ENCODE results near the gene OPN1SW. TPM values are rescaled to one million over a fixed set of nuclear protein-coding genes. Genes with fewer than 3 reads are reported as not detected.

OPN1SW gene
- total RNA-seq, 2 donors from 2014 or later = not detected

DNA sequence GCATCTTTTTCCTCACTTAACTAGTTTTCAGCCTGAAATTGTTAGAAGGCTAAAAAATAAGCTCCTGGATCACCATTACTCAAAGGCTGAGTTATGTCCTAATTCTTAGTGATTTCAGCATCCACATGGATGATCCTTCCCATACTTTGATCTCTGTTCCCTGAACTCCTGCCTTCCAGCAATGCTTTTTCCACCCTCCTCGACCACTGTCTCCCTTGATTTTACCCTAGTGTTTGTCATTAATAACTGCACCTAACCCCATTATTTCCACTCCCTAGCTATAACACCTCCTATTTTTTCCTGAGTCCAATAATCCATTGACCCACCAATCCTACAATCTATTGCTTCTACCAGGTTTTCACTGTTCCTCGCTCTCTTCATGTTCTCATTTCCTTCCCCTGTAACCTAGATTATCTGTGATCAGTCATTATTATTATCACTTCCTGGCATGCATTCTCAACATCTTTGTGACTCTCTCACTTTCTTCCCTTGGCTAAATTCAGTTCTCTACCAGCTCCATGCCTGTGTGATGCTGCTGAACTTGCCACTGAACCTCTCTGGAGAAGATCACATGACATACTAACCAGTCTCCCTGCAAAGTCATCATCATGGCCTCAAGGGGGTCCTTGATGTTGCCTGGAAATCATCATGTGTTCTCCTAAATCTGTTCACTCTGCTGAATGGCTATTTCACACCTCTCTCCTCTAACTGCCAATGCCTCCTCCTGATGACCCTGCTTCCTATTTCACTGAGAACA lies 42.9 kb downstream of the OPN1SW start:
- H3K27ac Mint-ChIP-seq = no peak overlapping the region
- peaks cover 8% of the 10 kb centered on the region for H3K27me3 Mint-ChIP-seq (ENCODE audit: low read depth)
- ATAC-seq (replicated peaks in 1 of 2) = no peak
- no peaks in the 10 kb centered on the region for H3K36me3 Mint-ChIP-seq (ENCODE audit: insufficient read depth in 2 of 2)
- no peak for DNase-seq
- H3K4me3 Mint-ChIP-seq = no peak overlapping the region
- H3K4me1 Mint-ChIP-seq (ENCODE audit: low read depth) = no peaks in the 10 kb centered on the region
- H3K9me3 Mint-ChIP-seq = no peaks in the 10 kb centered on the region

DNA sequence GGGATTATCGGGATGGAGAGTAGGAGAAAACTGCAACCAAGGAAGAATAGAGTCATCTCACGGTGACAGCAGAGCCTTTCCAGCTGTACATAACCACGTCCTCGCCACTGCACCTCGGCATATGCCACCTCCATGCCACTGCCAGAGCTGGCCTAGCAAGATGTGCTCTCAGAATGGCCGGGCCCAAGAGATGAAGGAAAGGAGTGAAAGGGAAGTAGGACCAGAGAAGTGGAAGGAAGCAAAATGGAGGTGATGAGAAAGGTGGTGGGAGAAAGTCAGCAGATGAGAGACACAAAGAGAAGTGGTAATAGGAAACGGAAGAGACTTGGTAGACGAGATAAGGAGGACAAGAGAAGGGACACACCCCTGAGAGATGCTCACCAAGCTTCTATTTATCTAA lies 44.4 kb downstream of the OPN1SW start:
- Mint-ChIP-seq H3K27ac (no peak overlapping the region), H3K4me3 (no peak overlapping the region), H3K4me1 (ENCODE audit: low read depth) (no peaks in the 10 kb centered on the region), H3K9me3 (no peaks in the 10 kb centered on the region), H3K27me3 (ENCODE audit: low read depth) (peaks cover 20% of the 10 kb centered on the region), H3K36me3 (ENCODE audit: insufficient read depth in 2 of 2) (no peaks in the 10 kb centered on the region)
- no peak for ATAC-seq (replicated peaks in 1 of 2)
- DNase-seq = no peak

DNA sequence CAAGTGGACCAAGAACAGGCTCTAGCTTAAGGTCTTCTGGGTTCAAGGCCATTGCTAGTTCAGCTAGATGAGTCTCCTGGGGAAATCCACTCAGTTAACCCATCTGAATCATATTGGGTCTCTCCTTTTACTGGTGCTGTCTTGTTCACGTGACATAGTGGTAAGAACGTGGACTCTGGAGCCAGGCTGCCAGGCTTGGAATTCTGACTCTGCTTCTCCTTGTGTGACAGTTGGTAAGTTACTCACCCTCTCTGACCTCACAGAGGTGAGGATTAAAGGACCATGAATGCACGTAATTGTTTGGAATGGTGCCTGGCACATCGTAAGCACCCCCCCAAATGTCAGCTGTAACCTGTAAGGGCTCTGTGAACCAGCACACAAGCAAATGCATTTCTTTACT lies 46.1 kb downstream of the OPN1SW start:
- no peak for ATAC-seq (replicated peaks in 1 of 2)
- Mint-ChIP-seq H3K27ac (no peak overlapping the region), H3K4me3 (no peak overlapping the region), H3K9me3 (no peaks in the 10 kb centered on the region), H3K27me3 (ENCODE audit: low read depth) (peaks cover 36% of the 10 kb centered on the region), H3K4me1 (ENCODE audit: low read depth) (no peaks in the 10 kb centered on the region), H3K36me3 (ENCODE audit: insufficient read depth in 2 of 2) (no peaks in the 10 kb centered on the region)
- DNase-seq = no peak

DNA sequence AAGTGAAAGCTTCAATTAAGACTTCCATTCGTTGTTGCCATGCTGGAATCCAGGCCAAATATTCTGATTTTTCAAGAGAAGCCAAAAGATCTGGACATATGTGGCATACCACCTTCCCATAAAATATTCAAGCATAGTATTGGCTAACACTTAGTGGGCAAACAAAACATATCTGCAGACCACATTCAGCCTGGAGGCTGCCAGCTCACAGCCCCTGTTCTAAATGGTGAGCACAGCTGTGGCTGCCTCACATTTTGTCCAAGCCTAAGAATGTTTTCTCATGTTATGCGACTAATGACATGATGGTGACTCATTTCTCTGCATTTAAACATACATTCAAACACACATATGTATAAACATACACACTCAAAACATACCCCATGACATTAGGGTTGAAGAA lies 47.0 kb downstream of the OPN1SW start:
- peaks cover 40% of the 10 kb centered on the region for H3K27me3 Mint-ChIP-seq (ENCODE audit: low read depth)
- H3K27ac Mint-ChIP-seq = no peak overlapping the region
- no peaks in the 10 kb centered on the region for H3K9me3 Mint-ChIP-seq
- H3K4me1 Mint-ChIP-seq (ENCODE audit: low read depth) = no peaks in the 10 kb centered on the region
- ATAC-seq (replicated peaks in 1 of 2) (no peak), DNase-seq (no peak)
- H3K36me3 Mint-ChIP-seq (ENCODE audit: insufficient read depth in 2 of 2) = no peaks in the 10 kb centered on the region
- H3K4me3 Mint-ChIP-seq = no peak overlapping the region

DNA sequence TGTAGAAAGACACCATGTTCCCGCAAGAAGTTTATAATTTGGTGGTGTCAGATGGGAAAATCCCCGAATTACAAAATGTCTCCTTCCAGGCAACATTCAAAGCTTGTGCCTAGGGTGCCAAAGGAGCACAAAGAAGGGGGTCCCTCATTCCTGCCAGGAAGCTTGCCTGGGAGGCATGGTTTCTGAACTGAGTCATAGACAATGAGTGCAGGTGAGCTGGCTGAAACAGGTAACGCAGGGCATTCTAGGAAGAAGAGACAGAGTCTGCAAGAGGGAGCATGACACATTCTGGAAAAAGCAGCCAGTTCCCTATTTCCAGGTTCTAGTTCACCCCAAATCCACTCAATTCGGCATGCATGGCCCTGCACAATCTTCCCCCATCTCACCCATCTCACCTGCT lies 48.4 kb downstream of the OPN1SW start:
- no peak for ATAC-seq (replicated peaks in 1 of 2)
- DNase-seq = no peak
- Mint-ChIP-seq H3K4me1 (ENCODE audit: low read depth) (no peaks in the 10 kb centered on the region), H3K9me3 (no peaks in the 10 kb centered on the region), H3K36me3 (ENCODE audit: insufficient read depth in 2 of 2) (no peaks in the 10 kb centered on the region), H3K4me3 (no peak overlapping the region), H3K27me3 (ENCODE audit: low read depth) (peaks cover 40% of the 10 kb centered on the region), H3K27ac (no peak overlapping the region)

DNA sequence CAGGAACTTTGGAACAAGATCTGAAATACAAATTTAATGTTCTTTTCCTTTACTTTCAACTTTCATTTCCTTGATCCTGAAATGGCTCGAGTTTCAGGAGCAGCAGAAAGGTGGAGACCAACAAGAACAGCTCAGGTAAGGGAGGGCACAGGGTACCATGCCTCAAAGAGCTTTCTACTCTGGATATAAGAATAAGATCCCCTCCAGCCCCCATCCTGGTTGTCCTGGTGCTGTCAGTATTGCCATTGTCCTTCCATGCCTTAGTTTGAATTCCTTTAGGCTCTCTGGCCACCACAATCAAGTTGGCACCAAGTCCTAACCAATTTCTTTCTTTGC lies 48.9 kb downstream of the OPN1SW start:
- H3K9me3 Mint-ChIP-seq = no peaks in the 10 kb centered on the region
- DNase-seq (no peak), ATAC-seq (replicated peaks in 1 of 2) (no peak)
- no peak overlapping the region for H3K27ac Mint-ChIP-seq
- H3K4me1 Mint-ChIP-seq (ENCODE audit: low read depth) = no peaks in the 10 kb centered on the region
- no peak overlapping the region for H3K4me3 Mint-ChIP-seq
- H3K36me3 Mint-ChIP-seq (ENCODE audit: insufficient read depth in 2 of 2) = no peaks in the 10 kb centered on the region
- peaks cover 40% of the 10 kb centered on the region for H3K27me3 Mint-ChIP-seq (ENCODE audit: low read depth)

DNA sequence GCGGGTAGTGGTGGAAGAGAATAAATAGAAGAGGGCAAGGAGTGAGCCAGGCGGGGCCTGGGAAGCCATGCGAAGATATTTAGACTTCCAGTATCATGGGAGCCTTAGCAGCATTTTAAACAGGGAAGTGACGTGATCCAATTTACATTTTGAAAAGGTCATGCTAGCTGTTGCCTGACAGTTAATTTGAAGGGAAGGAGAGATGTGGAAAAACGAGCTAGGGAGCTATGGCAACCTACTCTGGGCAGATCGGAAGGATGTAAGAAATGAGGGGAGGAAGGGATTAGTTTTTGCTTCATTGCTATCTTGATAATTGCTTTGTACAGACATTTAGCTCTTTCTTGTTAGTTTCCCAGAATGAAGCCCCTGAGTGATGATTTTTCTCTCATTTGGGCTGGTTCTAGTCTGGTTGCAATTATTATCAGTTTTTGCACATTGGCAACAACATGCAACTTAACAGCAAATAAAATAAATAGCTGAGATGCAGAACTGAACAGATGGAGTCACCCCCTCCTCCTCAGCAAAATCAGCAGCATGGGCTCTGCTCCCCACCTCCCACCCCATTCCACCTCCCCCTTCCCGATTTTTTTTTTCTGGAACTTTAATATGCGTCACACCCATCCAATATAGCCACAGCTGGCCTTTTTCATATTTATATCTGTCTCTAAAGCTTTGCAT lies 49.4 kb downstream of the OPN1SW start:
- Mint-ChIP-seq H3K4me3 (no peak overlapping the region), H3K27me3 (ENCODE audit: low read depth) (peaks cover 38% of the 10 kb centered on the region), H3K4me1 (ENCODE audit: low read depth) (no peaks in the 10 kb centered on the region), H3K36me3 (ENCODE audit: insufficient read depth in 2 of 2) (no peaks in the 10 kb centered on the region), H3K27ac (no peak overlapping the region), H3K9me3 (no peaks in the 10 kb centered on the region)
- ATAC-seq (replicated peaks in 1 of 2) = no peak
- DNase-seq = no peak

DNA sequence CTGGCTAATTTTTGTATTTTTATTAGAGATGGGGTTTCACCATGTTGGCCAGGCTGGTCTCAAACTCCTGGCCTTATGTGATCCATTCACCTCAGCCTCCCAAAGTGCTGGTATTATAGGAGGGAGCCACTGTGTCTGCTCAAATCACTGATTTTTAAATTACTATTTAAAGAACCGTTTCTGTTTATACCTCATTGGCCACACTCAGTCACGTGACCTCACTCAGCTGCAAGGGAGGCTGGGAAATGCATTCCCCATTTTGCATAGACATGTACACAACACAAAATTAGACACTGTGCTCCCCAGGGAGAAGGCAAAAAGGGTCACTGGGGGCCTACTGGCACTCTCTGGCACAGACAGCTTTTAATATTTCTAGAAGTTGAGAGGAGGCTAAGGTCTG lies 50.1 kb downstream of the OPN1SW start:
- H3K4me1 Mint-ChIP-seq (ENCODE audit: low read depth) = no peaks in the 10 kb centered on the region
- no peaks in the 10 kb centered on the region for H3K36me3 Mint-ChIP-seq (ENCODE audit: insufficient read depth in 2 of 2)
- DNase-seq (no peak), ATAC-seq (replicated peaks in 1 of 2) (no peak)
- no peaks in the 10 kb centered on the region for H3K9me3 Mint-ChIP-seq
- H3K27ac Mint-ChIP-seq = no peak overlapping the region
- peaks cover 34% of the 10 kb centered on the region for H3K27me3 Mint-ChIP-seq (ENCODE audit: low read depth)
- H3K4me3 Mint-ChIP-seq = no peak overlapping the region

DNA sequence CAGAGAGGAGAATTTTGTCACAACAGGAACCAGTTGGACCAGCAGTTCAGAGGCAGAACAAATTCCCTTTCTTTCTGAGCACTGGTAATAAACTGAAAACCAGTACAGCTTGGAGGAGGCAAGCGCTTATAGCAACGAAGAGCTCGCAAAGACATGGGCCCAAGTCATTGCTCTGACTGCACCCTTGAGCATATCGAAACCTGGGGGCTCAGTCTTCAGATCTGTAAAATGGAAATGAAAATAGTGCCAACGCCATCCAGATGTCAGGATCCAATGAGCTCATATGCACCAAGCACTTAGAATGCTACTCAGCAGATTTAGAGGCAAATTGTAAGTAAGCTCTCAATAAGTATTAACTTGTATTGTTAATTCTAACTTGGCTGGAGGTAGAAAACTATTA lies 50.9 kb downstream of the OPN1SW start:
- DNase-seq = no peak
- Mint-ChIP-seq H3K27ac (no peak overlapping the region), H3K27me3 (ENCODE audit: low read depth) (peaks cover 34% of the 10 kb centered on the region), H3K4me3 (no peak overlapping the region), H3K4me1 (ENCODE audit: low read depth) (no peaks in the 10 kb centered on the region), H3K36me3 (ENCODE audit: insufficient read depth in 2 of 2) (no peaks in the 10 kb centered on the region), H3K9me3 (no peaks in the 10 kb centered on the region)
- ATAC-seq (replicated peaks in 1 of 2) = no peak

Other genes with a start within 250 kb of the OPN1SW start
- gene GARIN1A, start 103.5 kb downstream of the OPN1SW start, total RNA-seq = 1 to 10 TPM; 2.6 to 2.7 TPM
- gene CALU, start 36.4 kb downstream of the OPN1SW start, total RNA-seq = 10 to 100 TPM; 32.2 to 32.4 TPM
- 1 to 10 TPM; 4.6 to 7.4 TPM for gene CCDC136, start 16.2 kb upstream of the OPN1SW start, total RNA-seq
- gene FLNC, start 54.6 kb upstream of the OPN1SW start, total RNA-seq = under 1 TPM; 0.02 to 0.07 TPM
- 10 to 100 TPM; 68.3 to 73.3 TPM for gene ATP6V1F, start 87.1 kb upstream of the OPN1SW start, total RNA-seq
- gene KCP, start 134.9 kb upstream of the OPN1SW start, total RNA-seq = under 1 TPM in 1 of 2 donors, not detected in 1; 0.21 TPM
- 10 to 100 TPM; 23.1 to 30.3 TPM for gene IRF5, start 162.1 kb upstream of the OPN1SW start, total RNA-seq

All from activated T-cell treated with anti-CD3 and anti-CD28 coated beads, Interleukin-2, amount 50 U/mL, for 72 hours (primary cell).